PC-3 (cell line): ENCODE data around the gene ERGIC1. TPM values are rescaled to one million over a fixed set of nuclear protein-coding genes. Genes with fewer than 3 reads are reported as not detected.
A peak's percentile ranks its signal among the peaks of the same experiment; 100 is the strongest.

Source experiments
- ATAC-seq: fragments of 200-7000 bp; cut with Tn5 transposase; 2 replicates; pipeline ENCODE4 v1.9.1; 2020; ENCODE audit warnings: mild to moderate bottlenecking, moderate library complexity
- BruUV-seq: library from RNA; stranded (reverse); fragments of 400-500 nt; replicated peaks from 2 replicates; lab custom pipeline; 2021; lab: Mats Ljungman, UMichigan
- CTCF ChIA-PET: fragments of 300-600 bp; sonication (Branson Sonifier 250); formaldehyde crosslinking; loops from one replicate; lab custom pipeline; 2022; ENCODE audit warnings: antibody characterized with exemption; lab: Charles Lee
- POLR2A ChIA-PET: fragments of 300-600 bp; sonication (Branson Sonifier 250); formaldehyde crosslinking; loops from one replicate; lab custom pipeline; 2022; ENCODE audit warnings: antibody characterized with exemption; ENCODE audit not compliant: unreplicated experiment; lab: Charles Lee
- DNase-seq: peaks from one replicate; pipeline ENCODE4 v3.0.0-alpha.2; 2015
- H2AFZ ChIP-seq: fragments of 300-600 bp; sonication (generic); 2 replicates; pipeline ENCODE4 v1.6.0; 2016; ENCODE audit warnings: antibody characterized with exemption, low read length
- H3F3A ChIP-seq: fragments of 300-600 bp; sonication (generic); one replicate; pipeline ENCODE4 v1.6.0; 2017; ENCODE audit warnings: antibody characterized with exemption, low read length, control low read depth, mild to moderate bottlenecking; ENCODE audit not compliant: unreplicated experiment
- H3K27ac ChIP-seq: fragments of 300-600 bp; sonication (generic); 2 replicates; pipeline ENCODE4 v1.5.1; 2016; ENCODE audit warnings: mild to moderate bottlenecking, low read length
- H3K27me3 ChIP-seq: fragments of 300-600 bp; sonication (generic); 2 replicates; pipeline ENCODE4 v1.6.1; 2016; ENCODE audit warnings: low read length, mixed read lengths
- H3K36me3 ChIP-seq: fragments of 300-600 bp; sonication (generic); 2 replicates; pipeline ENCODE4 v1.6.1; 2016; ENCODE audit warnings: low read depth, mixed run types, low read length, mixed read lengths
- H3K4me1 ChIP-seq: fragments of 300-600 bp; sonication (generic); 2 replicates; pipeline ENCODE4 v1.5.1; 2016; ENCODE audit warnings: low read length; ENCODE audit not compliant: insufficient read depth
- H3K4me2 ChIP-seq: fragments of 300-600 bp; sonication (generic); 2 replicates; pipeline ENCODE4 v1.6.0; 2016; ENCODE audit warnings: low read length
- H3K4me3 ChIP-seq: fragments of 300-600 bp; sonication (generic); 2 replicates; pipeline ENCODE4 v1.5.1; 2016; ENCODE audit warnings: mild to moderate bottlenecking, low read length, mixed read lengths
- H3K79me2 ChIP-seq: fragments of 300-600 bp; sonication (generic); 2 replicates; pipeline ENCODE4 v1.6.1; 2017; ENCODE audit warnings: low read length, mixed read lengths
- H3K9ac ChIP-seq: fragments of 300-600 bp; sonication (generic); 2 replicates; pipeline ENCODE4 v1.6.0; 2016; ENCODE audit warnings: mild to moderate bottlenecking, low read length
- H3K9me2 ChIP-seq: fragments of 300-600 bp; sonication (generic); replicated peaks from 2 replicates; pipeline ENCODE4 v1.6.1; 2016; ENCODE audit warnings: mixed run types, low read length, mixed read lengths
- H3K9me3 ChIP-seq: fragments of 300-600 bp; sonication (generic); 2 replicates; pipeline ENCODE4 v1.6.1; 2016; ENCODE audit warnings: low read length, mixed read lengths
- H4K20me1 ChIP-seq: fragments of 300-600 bp; sonication (generic); 2 replicates; pipeline ENCODE4 v1.6.1; 2016; ENCODE audit warnings: low read length, mixed read lengths
- EZH2 ChIP-seq: fragments of 300-600 bp; sonication (generic); IDR thresholded peaks from one replicate; pipeline ENCODE4 v1.6.1; 2017; ENCODE audit warnings: antibody characterized with exemption, mild to moderate bottlenecking, low read length; ENCODE audit not compliant: unreplicated experiment
- EZH2phosphoT487 ChIP-seq: fragments of 300-600 bp; sonication (generic); IDR thresholded peaks from 2 replicates; pipeline ENCODE4 v1.6.1; 2018; ENCODE audit warnings: mild to moderate bottlenecking, antibody characterized with exemption, low read length, borderline replicate concordance
- intact Hi-C: fragments of 100-400 bp; cut with micrococcal nuclease; formaldehyde crosslinking; loops from 2 replicates; pipeline ENCODE4 v1.9.0; 2023
- total RNA-seq: library from RNA; depleted of rRNA; stranded (reverse); fragments of >200 nt; gene quantifications from 2 replicates; pipeline ENCODE4 v1.2.3, GENCODE V29; 2014
- TF ChIP-seq, protein P1 (sequence below): fragments of 300-600 bp; sonication (generic); conservative IDR thresholded peaks from 2 replicates; pipeline ENCODE4 v1.5.1; 2017; ENCODE audit warnings: antibody characterized with exemption, low read depth, mild to moderate bottlenecking, low read length

The ERGIC1 gene
- total RNA-seq, 1 experiment from 2014 or later, result 148 TPM

DNA sequence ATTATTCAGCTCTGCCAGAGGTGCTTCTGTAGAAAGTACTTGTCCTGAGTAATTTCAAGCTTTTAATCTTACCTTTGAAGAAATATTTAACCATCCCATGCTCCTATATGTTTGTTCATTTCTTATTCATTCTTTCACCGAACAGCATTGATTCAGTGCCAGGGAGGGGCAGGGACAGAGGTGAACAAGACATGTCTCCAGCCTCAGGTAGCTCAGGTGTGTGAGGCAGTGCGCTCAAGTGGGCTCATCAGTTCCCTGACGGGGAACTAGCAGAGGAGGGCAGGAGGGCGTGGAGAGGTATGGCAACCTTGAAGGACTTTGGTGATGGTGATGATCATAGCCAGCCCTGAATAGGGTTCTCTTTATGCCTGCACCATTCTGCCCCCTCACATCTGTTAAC, 25.9 kb downstream of the ERGIC1 start:
- peak overlapping the region; percentile 84 for H3K27ac ChIP-seq
- no peaks in the 10 kb centered on the region for H4K20me1 ChIP-seq
- CTCF ChIA-PET, result no interaction called here
- peak; percentile 13 for DNase-seq
- no peaks in the 10 kb centered on the region for H3K27me3 ChIP-seq
- peaks cover 70% of the 10 kb centered on the region for H3K79me2 ChIP-seq
- H3K4me2 ChIP-seq, result no peak overlapping the region
- POLR2A ChIA-PET, result no interaction called here
- H3K4me3 ChIP-seq, result no peak overlapping the region
- TF ChIP-seq EZH2, result no peak
- TF ChIP-seq, protein P1, sequence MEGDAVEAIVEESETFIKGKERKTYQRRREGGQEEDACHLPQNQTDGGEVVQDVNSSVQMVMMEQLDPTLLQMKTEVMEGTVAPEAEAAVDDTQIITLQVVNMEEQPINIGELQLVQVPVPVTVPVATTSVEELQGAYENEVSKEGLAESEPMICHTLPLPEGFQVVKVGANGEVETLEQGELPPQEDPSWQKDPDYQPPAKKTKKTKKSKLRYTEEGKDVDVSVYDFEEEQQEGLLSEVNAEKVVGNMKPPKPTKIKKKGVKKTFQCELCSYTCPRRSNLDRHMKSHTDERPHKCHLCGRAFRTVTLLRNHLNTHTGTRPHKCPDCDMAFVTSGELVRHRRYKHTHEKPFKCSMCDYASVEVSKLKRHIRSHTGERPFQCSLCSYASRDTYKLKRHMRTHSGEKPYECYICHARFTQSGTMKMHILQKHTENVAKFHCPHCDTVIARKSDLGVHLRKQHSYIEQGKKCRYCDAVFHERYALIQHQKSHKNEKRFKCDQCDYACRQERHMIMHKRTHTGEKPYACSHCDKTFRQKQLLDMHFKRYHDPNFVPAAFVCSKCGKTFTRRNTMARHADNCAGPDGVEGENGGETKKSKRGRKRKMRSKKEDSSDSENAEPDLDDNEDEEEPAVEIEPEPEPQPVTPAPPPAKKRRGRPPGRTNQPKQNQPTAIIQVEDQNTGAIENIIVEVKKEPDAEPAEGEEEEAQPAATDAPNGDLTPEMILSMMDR, result no peak
- no peak for TF ChIP-seq EZH2phosphoT487
- H3F3A ChIP-seq, result no peaks in the 10 kb centered on the region
- intact Hi-C loops, result loop anchor here (2.0 kb wide), 1 partner anchor 87 kb away; no protein-coding TSS in a partner anchor
- H3K4me1 ChIP-seq, result peaks cover 36% of the 10 kb centered on the region
- H3K9me3 ChIP-seq, result no peaks in the 10 kb centered on the region
- no peak overlapping the region for H2AFZ ChIP-seq
- no peak for ATAC-seq
- no TSS peak for BruUV-seq
- H3K9me2 ChIP-seq, result no peaks in the 10 kb centered on the region
- H3K9ac ChIP-seq, result no peak overlapping the region
- no peaks in the 10 kb centered on the region; the same call in 1 of the 2 replicates for H3K36me3 ChIP-seq

DNA sequence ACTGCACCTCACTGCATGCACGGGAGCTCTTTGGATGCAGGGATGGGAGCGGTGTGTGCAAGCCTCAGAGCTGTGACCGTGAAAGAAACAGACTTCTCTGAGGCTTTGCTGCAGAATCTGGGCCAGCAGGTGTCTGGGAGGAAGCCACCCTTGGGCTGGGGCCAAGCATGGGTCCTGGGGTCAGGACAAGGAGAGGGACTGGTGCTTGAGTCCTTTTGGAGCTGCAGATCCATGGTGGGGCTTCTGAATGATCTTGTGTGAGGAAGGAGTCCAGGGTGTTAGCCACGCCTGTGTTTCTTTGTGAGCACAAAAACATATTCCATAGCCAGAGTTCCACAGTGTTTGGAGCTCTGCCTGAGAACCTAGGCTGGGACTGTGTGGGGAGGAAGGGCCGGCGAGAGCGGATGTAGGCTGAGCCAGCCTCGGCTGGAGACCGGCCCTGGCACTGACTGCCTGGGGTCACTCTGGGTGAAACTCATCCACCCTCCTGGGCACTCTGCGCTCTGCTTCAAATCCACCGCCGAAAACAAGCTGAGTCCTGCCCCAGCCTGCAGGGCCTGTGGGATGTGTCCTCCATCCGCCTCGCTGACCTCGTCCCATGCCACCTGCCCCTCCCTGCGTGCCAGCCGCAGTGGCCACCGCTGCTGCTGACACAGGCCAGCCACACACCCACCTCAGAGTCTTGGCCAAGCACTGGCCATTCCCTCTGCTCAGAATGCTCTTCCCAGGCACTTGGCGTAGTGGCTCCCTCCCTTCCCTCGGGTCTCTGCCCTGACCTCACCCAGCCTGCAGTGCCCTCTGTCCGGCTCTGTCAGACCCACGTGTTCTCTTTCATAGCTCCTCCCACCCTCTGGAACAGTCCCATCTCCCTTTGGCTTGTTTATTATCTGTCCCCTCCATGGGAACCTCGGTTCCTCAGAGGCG, 26.7 kb downstream of the ERGIC1 start:
- Histone ChIP-seq H3K79me2 (peaks cover 62% of the 10 kb centered on the region), H3K27me3 (no peaks in the 10 kb centered on the region), H4K20me1 (no peaks in the 10 kb centered on the region), H3F3A (no peaks in the 10 kb centered on the region), H3K4me1 (peaks cover 36% of the 10 kb centered on the region), H3K36me3 (no peaks in the 10 kb centered on the region; the same call in 1 of the 2 replicates), H3K9ac (no peak overlapping the region), H3K4me3 (no peak overlapping the region), H3K4me2 (no peak overlapping the region), H3K9me2 (no peaks in the 10 kb centered on the region), H3K9me3 (no peaks in the 10 kb centered on the region), H2AFZ (no peak overlapping the region), H3K27ac (peak overlapping the region; percentile 84)
- TF ChIP-seq EZH2, result no peak
- TF ChIP-seq EZH2phosphoT487, result no peak
- TF ChIP-seq, protein P1, result no peak
- intact Hi-C loops, result no loop called here
- ChIA-PET POLR2A (no interaction called here), CTCF (no interaction called here)
- no TSS peak for BruUV-seq
- DNase-seq, result no peak
- ATAC-seq, result no peak

- peaks cover 55% of the 10 kb centered on the region for H3K79me2 ChIP-seq
- ATAC-seq (no peak), DNase-seq (no peak)
- POLR2A ChIA-PET, result no interaction called here
- H3K27ac ChIP-seq, result no peak overlapping the region
- no peak overlapping the region for H2AFZ ChIP-seq
- no peaks in the 10 kb centered on the region for H4K20me1 ChIP-seq
- no peaks in the 10 kb centered on the region for H3K27me3 ChIP-seq
- TF ChIP-seq EZH2 (no peak), EZH2phosphoT487 (no peak)
- TF ChIP-seq, protein P1, result no peak
- peaks cover 36% of the 10 kb centered on the region for H3K4me1 ChIP-seq
- no TSS peak for BruUV-seq
- intact Hi-C loops, result no loop called here
- CTCF ChIA-PET, result no interaction called here
- H3K9ac ChIP-seq, result no peak overlapping the region
- H3K4me3 ChIP-seq, result no peak overlapping the region
- no peak overlapping the region for H3K4me2 ChIP-seq
- no peaks in the 10 kb centered on the region for H3K36me3 ChIP-seq
- H3K9me2 ChIP-seq, result no peaks in the 10 kb centered on the region
- no peaks in the 10 kb centered on the region for H3F3A ChIP-seq
- no peaks in the 10 kb centered on the region for H3K9me3 ChIP-seq
These were observed 27.4 kb downstream of the ERGIC1 start for GRCh38 chr5:172861461-172861860.
